HepG2 (cell line): ENCODE measurements around the gene CACNA2D3. TPM values are rescaled to one million over a fixed set of nuclear protein-coding genes. Genes with fewer than 3 reads are reported as not detected.

ENCODE experiments used
- ATAC-seq: fragments of 200-7000 bp; cut with Tn5 transposase; 3 replicates; pipeline ENCODE4 v1.9.1; 2020; ENCODE audit warnings: mild to moderate bottlenecking, moderate library complexity
- BruUV-seq: library from RNA; stranded (reverse); fragments of 400-500 nt; replicated peaks from 2 replicates; lab custom pipeline; 2021; lab: Mats Ljungman, UMichigan
- CTCF ChIA-PET: fragments of 300-600 bp; formaldehyde crosslinking; extraction: SDS; loops from one replicate; lab custom pipeline; 2021; ENCODE audit warnings: low total read pairs, inconsistent platforms, low intra/inter-chr PET ratio; lab: Yijun Ruan, JAX
- POLR2A ChIA-PET: fragments of 350-600 bp; sonication (Branson Sonifier 250); formaldehyde crosslinking; loops from one replicate; lab custom pipeline; 2020; ENCODE audit warnings: antibody characterized with exemption, inconsistent platforms; lab: Yijun Ruan, JAX
- DNase-seq: peaks from one replicate; pipeline ENCODE4 v3.0.0-alpha.2; 2015; ENCODE audit warnings: low spot score
- FAIRE-seq: peaks from 3 replicates; lab custom pipeline; 2011; peaks lifted over from hg19 to GRCh38; lab: Jason Lieb, UNC
- H2AFZ ChIP-seq: one replicate; pipeline ENCODE4 v1.6.1; 2011; ENCODE audit warnings: low read length, inconsistent platforms
- H3K27ac ChIP-seq: fragments of 300-600 bp; 3 replicates; pipeline ENCODE4 v1.8.0; 2011; ENCODE audit warnings: mixed run types, mild to moderate bottlenecking, mixed read lengths, low read length, inconsistent platforms; ENCODE audit not compliant: insufficient read depth; ENCODE audit errors: extremely low read length
- H3K27me3 ChIP-seq, 2 experiments: fragments of 200-600 bp in 1 of 2; 2 replicates in 1 of 2; 3 replicates in 1 of 2; pipeline versions ENCODE4 v1.6.0 to v1.8.0; 2011; ENCODE audit warnings: low read length in 2 of 2, mild to moderate bottlenecking in 2 of 2, moderate library complexity in 2 of 2, inconsistent platforms in 1 of 2; ENCODE audit not compliant: insufficient read depth in 2 of 2, control insufficient read depth in 1 of 2
- H3K36me3 ChIP-seq, 2 experiments: fragments of 200-600 bp in 1 of 2; replicated peaks in 1 of 2; 2 replicates in 1 of 2; 3 replicates in 1 of 2; pipeline versions ENCODE4 v1.5.1 to v1.8.0; 2011; ENCODE audit warnings: low read length in 2 of 2, inconsistent platforms in 1 of 2; ENCODE audit not compliant: insufficient read depth in 2 of 2, control insufficient read depth in 1 of 2
- H3K4me1 ChIP-seq: 2 replicates; pipeline ENCODE4 v1.5.1; 2012; ENCODE audit warnings: low read length, inconsistent platforms; ENCODE audit not compliant: insufficient read depth
- H3K4me2 ChIP-seq: 2 replicates; pipeline ENCODE4 v1.6.0; 2011; ENCODE audit warnings: low read depth, low read length, inconsistent platforms
- H3K4me3 ChIP-seq, 3 experiments: fragments of 200-600 bp in 1 of 3; sonication (generic), shearing (Covaris generic) in 1 of 3; replicated peaks in 1 of 3; 2 replicates each; pipeline ENCODE4 v1.5.1; 2011 to 2016; ENCODE audit warnings: low read length in 3 of 3, inconsistent platforms in 2 of 3, low read depth in 2 of 3, mild to moderate bottlenecking in 2 of 3, control low read depth in 1 of 3, mixed read lengths in 1 of 3; ENCODE audit not compliant: insufficient read depth in 1 of 3
- H3K79me2 ChIP-seq: one replicate; pipeline ENCODE4 v1.6.1; 2011; ENCODE audit warnings: low read length, inconsistent platforms; ENCODE audit not compliant: insufficient read depth
- H3K9ac ChIP-seq: 2 replicates; pipeline ENCODE4 v1.6.0; 2011; ENCODE audit warnings: mild to moderate bottlenecking, low read depth, low read length, inconsistent platforms; ENCODE audit not compliant: insufficient read depth
- H3K9me3 ChIP-seq: 2 replicates; pipeline ENCODE4 v1.5.1; 2012; ENCODE audit warnings: mild to moderate bottlenecking, low read length
- H4K20me1 ChIP-seq: 2 replicates; pipeline ENCODE4 v1.6.0; 2011; ENCODE audit warnings: inconsistent platforms, mild to moderate bottlenecking, low read length, moderate library complexity; ENCODE audit not compliant: insufficient read depth
- ATF1 ChIP-seq: IDR thresholded peaks from 2 replicates; pipeline ENCODE4 v1.6.1; 2016; ENCODE audit warnings: mild to moderate bottlenecking, control low read depth
- ATRX ChIP-seq: sonication (generic); formaldehyde crosslinking; IDR thresholded peaks from 2 replicates; pipeline ENCODE4 v1.4.0; 2020; ENCODE audit warnings: missing genetic modification reagents, borderline replicate concordance
- ISX ChIP-seq: sonication (generic); formaldehyde crosslinking; conservative IDR thresholded peaks from 2 replicates; pipeline ENCODE4 v1.5.0; 2020; ENCODE audit warnings: missing genetic modification reagents
- KDM2A ChIP-seq: sonication (generic); formaldehyde crosslinking; IDR thresholded peaks from 2 replicates; pipeline ENCODE4 v1.4.0; 2020; ENCODE audit warnings: low read depth, missing genetic modification reagents, borderline replicate concordance
- KLF11 ChIP-seq: IDR thresholded peaks from 2 replicates; pipeline ENCODE4 v1.6.1; 2016; ENCODE audit warnings: missing compliant biosample characterization
- MEF2D ChIP-seq: sonication (generic); formaldehyde crosslinking; IDR thresholded peaks from 2 replicates; pipeline ENCODE4 v1.5.1; 2020; ENCODE audit warnings: mild to moderate bottlenecking, missing genetic modification reagents
- MEIS1 ChIP-seq: sonication (generic); formaldehyde crosslinking; IDR thresholded peaks from 2 replicates; pipeline ENCODE4 v1.9.0; 2021; ENCODE audit warnings: mild to moderate bottlenecking, missing genetic modification reagents, moderate library complexity, borderline replicate concordance
- NFE2 ChIP-seq: sonication (generic); formaldehyde crosslinking; IDR thresholded peaks from 2 replicates; pipeline ENCODE4 v1.4.0; 2020; ENCODE audit warnings: missing genetic modification reagents
- PRMT3 ChIP-seq: sonication (generic); formaldehyde crosslinking; IDR thresholded peaks from 2 replicates; pipeline ENCODE4 v1.8.1; 2022; ENCODE audit warnings: low read depth, mild to moderate bottlenecking, moderate library complexity, missing genetic modification reagents, borderline replicate concordance
- RORA ChIP-seq: sonication (generic); formaldehyde crosslinking; IDR thresholded peaks from 2 replicates; pipeline ENCODE4 v1.5.0; 2020; ENCODE audit warnings: mild to moderate bottlenecking, missing genetic modification reagents, moderate library complexity
- SMC3 ChIP-seq: IDR thresholded peaks from 2 replicates; pipeline ENCODE4 v1.6.1; 2011; ENCODE audit warnings: low read length, improper control_type of control experiment
- ZFP36 ChIP-seq: fragments of 150-350 bp; IDR thresholded peaks from 2 replicates; pipeline ENCODE4 v1.6.1; 2018; ENCODE audit warnings: borderline replicate concordance, low read length, low read depth; ENCODE audit not compliant: partially characterized antibody
- ZNF121 ChIP-seq: sonication (generic); formaldehyde crosslinking; IDR thresholded peaks from 2 replicates; pipeline ENCODE4 v1.5.0; 2020; ENCODE audit warnings: mild to moderate bottlenecking, missing genetic modification reagents
- ZNF235 ChIP-seq: sonication (generic); formaldehyde crosslinking; IDR thresholded peaks from 2 replicates; pipeline ENCODE4 v1.8.1; 2023; ENCODE audit warnings: mild to moderate bottlenecking, missing genetic modification reagents, borderline replicate concordance
- ZNF562 ChIP-seq: sonication (generic); formaldehyde crosslinking; IDR thresholded peaks from 2 replicates; pipeline ENCODE4 v1.8.0; 2022; ENCODE audit warnings: missing genetic modification reagents, borderline replicate concordance
- ZNF619 ChIP-seq: sonication (generic); formaldehyde crosslinking; IDR thresholded peaks from 2 replicates; pipeline ENCODE4 v1.4.0; 2020; ENCODE audit warnings: mild to moderate bottlenecking, missing genetic modification reagents
- ZSCAN31 ChIP-seq: sonication (generic); formaldehyde crosslinking; IDR thresholded peaks from 2 replicates; pipeline ENCODE4 v1.5.0; 2020; ENCODE audit warnings: low read depth, mild to moderate bottlenecking, missing genetic modification reagents
- WGBS: methylation state at CpG from one replicate; pipeline ENCODE4 v1.1.6; 2017; ENCODE audit warnings: low lambda C conversion rate; 5-methylcytosine and 5-hydroxymethylcytosine counted together
- in situ Hi-C: cut with HindIII; loops from 2 replicates; pipeline ENCODE4 v1.10.0; 2017; ENCODE audit warnings: low pct_unique_long_range_greater_than_20kb; ENCODE audit not compliant: extremely low pct_ligation_motif_present
- intact Hi-C: fragments of 100-400 bp; cut with micrococcal nuclease; formaldehyde crosslinking; loops from one replicate; pipeline ENCODE4 v1.10.0; 2022; ENCODE audit not compliant: unreplicated experiment
- polyA plus RNA-seq, 8 experiments: library from polyadenylated mRNA; depleted of rRNA in 3 of 8; stranded (reverse) in 7 of 8; unstranded in 1 of 8; fragments of >200 nt; fragmentation: Illumina TruSeq in 4 of 8; extraction: Trizol in 4 of 8; gene quantifications; 2 replicates each; pipeline versions ENCODE4 v1.2.1 to v1.2.3, GENCODE V29; 2011 to 2016; ENCODE audit warnings: low read depth in 4 of 8, missing spikeins in 1 of 8, mixed read lengths in 1 of 8; ENCODE audit not compliant: insufficient read depth in 1 of 8
- total RNA-seq, 5 experiments: library from RNA; depleted of rRNA; stranded (reverse); fragments of >200 nt; fragmentation: Illumina TruSeq; extraction: Trizol; gene quantifications; 2 replicates each; pipeline ENCODE4 v1.2.3, GENCODE V29; 2016; ENCODE audit warnings: low read depth in 1 of 5
- TF ChIP-seq, protein P1 (sequence below): sonication (generic); formaldehyde crosslinking; IDR thresholded peaks from 2 replicates; pipeline ENCODE4 v1.4.0; 2020; ENCODE audit warnings: mild to moderate bottlenecking, low read depth, missing genetic modification reagents
- TF ChIP-seq, protein P2 (sequence below): sonication (generic); formaldehyde crosslinking; IDR thresholded peaks from 2 replicates; pipeline ENCODE4 v1.9.0; 2021; ENCODE audit warnings: mild to moderate bottlenecking, missing genetic modification reagents

Gene CACNA2D3
- total and polyA plus RNA-seq, 2 of the 13 experiments (the other 11 are each of a cell fraction or from before 2014, with no cell fraction given) = not detected

DNA sequence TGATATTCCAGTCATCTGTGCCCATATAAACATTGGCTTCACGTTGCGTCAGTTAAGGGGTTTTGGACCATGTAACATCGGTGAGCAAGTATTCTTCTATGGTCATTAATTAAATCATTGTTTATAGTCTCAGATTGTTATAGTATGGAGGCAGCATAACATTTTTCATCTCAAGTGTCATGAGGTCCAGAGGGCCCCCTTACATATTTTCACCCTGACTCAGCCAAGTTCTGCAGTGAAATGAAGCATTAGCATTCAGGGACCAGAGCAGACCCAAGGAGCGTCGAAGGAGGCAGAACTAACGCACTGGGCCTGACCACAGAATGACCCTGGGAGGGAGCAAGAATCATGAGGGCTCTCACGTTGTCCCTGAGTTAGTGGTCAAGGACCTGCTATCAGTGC lies 634.0 kb downstream of the CACNA2D3 start (continued):
- no peak for TF ChIP-seq ATF1 (CRISPR knock-in tag)
- no peak for TF ChIP-seq ZFP36
- no peak for TF ChIP-seq SMC3
- TF ChIP-seq MEIS1 (CRISPR knock-in tag) = no peak

- H3K9me3 ChIP-seq = no peaks in the 10 kb centered on the region
- BruUV-seq = no TSS peak
- in situ Hi-C loops (no loop called here), intact Hi-C loops (no loop called here)
- H3K27ac ChIP-seq = no peak overlapping the region
- H3K4me2 ChIP-seq = no peak overlapping the region
- no peaks in the 10 kb centered on the region for H4K20me1 ChIP-seq
- H2AFZ ChIP-seq = no peak overlapping the region
- ATAC-seq = no peak
- H3K4me1 ChIP-seq = no peaks in the 10 kb centered on the region
- no peak overlapping the region for H3K9ac ChIP-seq
- CTCF ChIA-PET = no interaction called here
- no peaks in the 10 kb centered on the region for H3K36me3 ChIP-seq
- no peak overlapping the region for H3K4me3 ChIP-seq
- POLR2A ChIA-PET = no interaction called here
- no peak for DNase-seq
- WGBS = 18% methylated on average over 3 of the region's 3 CpGs
- H3K27me3 ChIP-seq = no peaks in the 10 kb centered on the region; a peak in 1 of 5 replicates
- FAIRE-seq = no peak
- no peaks in the 10 kb centered on the region for H3K79me2 ChIP-seq
- TF ChIP-seq ATRX (no peak), ISX (CRISPR knock-in tag) (no peak), ZNF121 (CRISPR knock-in tag) (no peak), KLF11 (no peak), RORA (CRISPR knock-in tag) (no peak), PRMT3 (CRISPR knock-in tag) (no peak), MEF2D (CRISPR knock-in tag) (no peak), ZNF235 (CRISPR knock-in tag) (no peak), ZNF619 (CRISPR knock-in tag) (no peak), ZSCAN31 (no peak), KDM2A (CRISPR knock-in tag) (no peak), NFE2 (CRISPR knock-in tag) (no peak), ZNF562 (CRISPR knock-in tag) (no peak)
- TF ChIP-seq, protein P1, sequence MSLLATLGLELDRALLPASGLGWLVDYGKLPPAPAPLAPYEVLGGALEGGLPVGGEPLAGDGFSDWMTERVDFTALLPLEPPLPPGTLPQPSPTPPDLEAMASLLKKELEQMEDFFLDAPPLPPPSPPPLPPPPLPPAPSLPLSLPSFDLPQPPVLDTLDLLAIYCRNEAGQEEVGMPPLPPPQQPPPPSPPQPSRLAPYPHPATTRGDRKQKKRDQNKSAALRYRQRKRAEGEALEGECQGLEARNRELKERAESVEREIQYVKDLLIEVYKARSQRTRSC = no peak
- TF ChIP-seq, protein P2, sequence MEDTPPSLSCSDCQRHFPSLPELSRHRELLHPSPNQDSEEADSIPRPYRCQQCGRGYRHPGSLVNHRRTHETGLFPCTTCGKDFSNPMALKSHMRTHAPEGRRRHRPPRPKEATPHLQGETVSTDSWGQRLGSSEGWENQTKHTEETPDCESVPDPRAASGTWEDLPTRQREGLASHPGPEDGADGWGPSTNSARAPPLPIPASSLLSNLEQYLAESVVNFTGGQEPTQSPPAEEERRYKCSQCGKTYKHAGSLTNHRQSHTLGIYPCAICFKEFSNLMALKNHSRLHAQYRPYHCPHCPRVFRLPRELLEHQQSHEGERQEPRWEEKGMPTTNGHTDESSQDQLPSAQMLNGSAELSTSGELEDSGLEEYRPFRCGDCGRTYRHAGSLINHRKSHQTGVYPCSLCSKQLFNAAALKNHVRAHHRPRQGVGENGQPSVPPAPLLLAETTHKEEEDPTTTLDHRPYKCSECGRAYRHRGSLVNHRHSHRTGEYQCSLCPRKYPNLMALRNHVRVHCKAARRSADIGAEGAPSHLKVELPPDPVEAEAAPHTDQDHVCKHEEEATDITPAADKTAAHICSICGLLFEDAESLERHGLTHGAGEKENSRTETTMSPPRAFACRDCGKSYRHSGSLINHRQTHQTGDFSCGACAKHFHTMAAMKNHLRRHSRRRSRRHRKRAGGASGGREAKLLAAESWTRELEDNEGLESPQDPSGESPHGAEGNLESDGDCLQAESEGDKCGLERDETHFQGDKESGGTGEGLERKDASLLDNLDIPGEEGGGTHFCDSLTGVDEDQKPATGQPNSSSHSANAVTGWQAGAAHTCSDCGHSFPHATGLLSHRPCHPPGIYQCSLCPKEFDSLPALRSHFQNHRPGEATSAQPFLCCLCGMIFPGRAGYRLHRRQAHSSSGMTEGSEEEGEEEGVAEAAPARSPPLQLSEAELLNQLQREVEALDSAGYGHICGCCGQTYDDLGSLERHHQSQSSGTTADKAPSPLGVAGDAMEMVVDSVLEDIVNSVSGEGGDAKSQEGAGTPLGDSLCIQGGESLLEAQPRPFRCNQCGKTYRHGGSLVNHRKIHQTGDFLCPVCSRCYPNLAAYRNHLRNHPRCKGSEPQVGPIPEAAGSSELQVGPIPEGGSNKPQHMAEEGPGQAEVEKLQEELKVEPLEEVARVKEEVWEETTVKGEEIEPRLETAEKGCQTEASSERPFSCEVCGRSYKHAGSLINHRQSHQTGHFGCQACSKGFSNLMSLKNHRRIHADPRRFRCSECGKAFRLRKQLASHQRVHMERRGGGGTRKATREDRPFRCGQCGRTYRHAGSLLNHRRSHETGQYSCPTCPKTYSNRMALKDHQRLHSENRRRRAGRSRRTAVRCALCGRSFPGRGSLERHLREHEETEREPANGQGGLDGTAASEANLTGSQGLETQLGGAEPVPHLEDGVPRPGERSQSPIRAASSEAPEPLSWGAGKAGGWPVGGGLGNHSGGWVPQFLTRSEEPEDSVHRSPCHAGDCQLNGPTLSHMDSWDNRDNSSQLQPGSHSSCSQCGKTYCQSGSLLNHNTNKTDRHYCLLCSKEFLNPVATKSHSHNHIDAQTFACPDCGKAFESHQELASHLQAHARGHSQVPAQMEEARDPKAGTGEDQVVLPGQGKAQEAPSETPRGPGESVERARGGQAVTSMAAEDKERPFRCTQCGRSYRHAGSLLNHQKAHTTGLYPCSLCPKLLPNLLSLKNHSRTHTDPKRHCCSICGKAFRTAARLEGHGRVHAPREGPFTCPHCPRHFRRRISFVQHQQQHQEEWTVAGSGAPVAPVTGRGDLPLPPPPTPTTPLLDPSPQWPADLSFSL (CRISPR knock-in tag) = no peak
These were observed 636.1 kb downstream of the CACNA2D3 start for GRCh38 chr3:54758461-54758860.
